Vagina (tissue), 2 donors: ENCODE results near the gene RANBP17. TPM values are rescaled to one million over a fixed set of nuclear protein-coding genes. Genes with fewer than 3 reads are reported as not detected.

ENCODE experiments used
- DNase-seq, 2 donors: peaks; one replicate each; pipeline ENCODE4 v3.0.0-alpha.2; 2017; ENCODE audit errors: extremely low spot score in 2 of 2
- H3K27ac ChIP-seq: fragments of 200-600 bp; sonication (generic); one replicate; pipeline ENCODE4 v1.5.1; 2019
- H3K27me3 ChIP-seq: fragments of 200-600 bp; sonication (generic); one replicate; pipeline ENCODE4 v1.5.1; 2019
- H3K36me3 ChIP-seq, 2 donors: fragments of 200-600 bp; sonication (generic); one replicate each; pipeline ENCODE4 v1.5.1; 2017 to 2019
- H3K4me1 ChIP-seq: fragments of 200-600 bp; sonication (generic); one replicate; pipeline ENCODE4 v1.5.1; 2019
- H3K4me3 ChIP-seq, 2 donors: fragments of 200-600 bp; sonication (generic); 1 replicate in 1 of 2; 2 replicates in 1 of 2; pipeline ENCODE4 v1.5.1; 2016 to 2019
- H3K9me3 ChIP-seq: fragments of 200-600 bp; sonication (generic); one replicate; pipeline ENCODE4 v1.5.1; 2019
- POLR2A ChIP-seq, 2 donors: fragments of 450-650 bp; IDR thresholded peaks; one replicate each; pipeline ENCODE4 v1.6.1; 2017; ENCODE audit warnings: antibody characterized with exemption in 2 of 2, mild to moderate bottlenecking in 2 of 2, moderate library complexity in 2 of 2
- POLR2AphosphoS5 ChIP-seq, 2 donors: sonication (generic); formaldehyde crosslinking; IDR thresholded peaks; one replicate each; pipeline ENCODE4 v1.9.0; 2017; ENCODE audit warnings: antibody characterized with exemption in 2 of 2, mild to moderate bottlenecking in 2 of 2, low read depth in 1 of 2; ENCODE audit not compliant: insufficient read depth in 1 of 2
- intact Hi-C: fragments of 100-400 bp; cut with DNase I; formaldehyde crosslinking; loops from one replicate; pipeline ENCODE4 v1.15.1; 2023
- total RNA-seq: library from RNA; depleted of rRNA; stranded (reverse); fragments of >200 nt; gene quantifications from one replicate; pipeline ENCODE4 v1.2.3, GENCODE V29; 2016
- TF ChIP-seq, protein P1 (sequence below), 3 experiments: fragments of 450-650 bp in 2 of 3; fragments of 200-600 bp in 1 of 3; sonication (generic) in 1 of 3; IDR thresholded peaks; one replicate each; pipeline ENCODE4 v1.5.1; 2017 to 2019; ENCODE audit warnings: antibody characterized with exemption in 3 of 3, mild to moderate bottlenecking in 2 of 3, moderate library complexity in 2 of 3

The RANBP17 gene
- total RNA-seq, 1 donor from 2014 or later = 5.4 TPM

DNA sequence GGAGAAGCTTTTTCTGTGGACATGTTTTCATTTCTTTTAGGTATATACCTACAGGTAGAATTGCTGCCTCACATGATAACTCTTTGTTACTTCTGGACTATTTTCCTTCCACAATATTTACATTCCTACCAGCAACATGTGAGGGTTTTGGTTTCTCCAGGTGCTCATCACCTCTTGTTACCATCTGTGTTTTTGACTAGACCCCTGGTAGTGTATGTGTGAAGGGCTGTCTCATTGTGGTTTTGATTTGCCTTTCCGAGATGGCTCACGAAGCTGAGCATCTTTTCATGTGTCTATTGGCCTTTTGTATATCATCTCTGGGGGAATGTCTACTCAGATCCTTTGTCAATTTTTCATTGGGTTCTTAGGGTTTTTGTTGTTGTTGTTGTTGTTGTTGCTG is 17.2 kb upstream of the RANBP17 start:
- Histone ChIP-seq H3K4me1 (no peaks in the 10 kb centered on the region), H3K27ac (no peak overlapping the region), H3K9me3 (no peaks in the 10 kb centered on the region), H3K36me3 (no peaks in the 10 kb centered on the region), H3K4me3 (no peak overlapping the region), H3K27me3 (no peaks in the 10 kb centered on the region)
- no peak for DNase-seq
- intact Hi-C loops = no loop called here
- TF ChIP-seq POLR2A (IDR thresholded peaks at IDR 0.05) = no peak
- TF ChIP-seq, protein P1, sequence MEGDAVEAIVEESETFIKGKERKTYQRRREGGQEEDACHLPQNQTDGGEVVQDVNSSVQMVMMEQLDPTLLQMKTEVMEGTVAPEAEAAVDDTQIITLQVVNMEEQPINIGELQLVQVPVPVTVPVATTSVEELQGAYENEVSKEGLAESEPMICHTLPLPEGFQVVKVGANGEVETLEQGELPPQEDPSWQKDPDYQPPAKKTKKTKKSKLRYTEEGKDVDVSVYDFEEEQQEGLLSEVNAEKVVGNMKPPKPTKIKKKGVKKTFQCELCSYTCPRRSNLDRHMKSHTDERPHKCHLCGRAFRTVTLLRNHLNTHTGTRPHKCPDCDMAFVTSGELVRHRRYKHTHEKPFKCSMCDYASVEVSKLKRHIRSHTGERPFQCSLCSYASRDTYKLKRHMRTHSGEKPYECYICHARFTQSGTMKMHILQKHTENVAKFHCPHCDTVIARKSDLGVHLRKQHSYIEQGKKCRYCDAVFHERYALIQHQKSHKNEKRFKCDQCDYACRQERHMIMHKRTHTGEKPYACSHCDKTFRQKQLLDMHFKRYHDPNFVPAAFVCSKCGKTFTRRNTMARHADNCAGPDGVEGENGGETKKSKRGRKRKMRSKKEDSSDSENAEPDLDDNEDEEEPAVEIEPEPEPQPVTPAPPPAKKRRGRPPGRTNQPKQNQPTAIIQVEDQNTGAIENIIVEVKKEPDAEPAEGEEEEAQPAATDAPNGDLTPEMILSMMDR (IDR thresholded peaks at IDR 0.05) = no peak
- no peak for TF ChIP-seq POLR2AphosphoS5 (IDR thresholded peaks at IDR 0.05; ENCODE audit: insufficient read depth in 1 of 2, low read depth in 1 of 2)

GRCh38 chr5:170846416-170846815 is 15.4 kb upstream of the RANBP17 start:
- DNase-seq = no peak
- no peaks in the 10 kb centered on the region for H3K4me1 ChIP-seq
- H3K9me3 ChIP-seq = no peaks in the 10 kb centered on the region
- intact Hi-C loops = no loop called here
- H3K36me3 ChIP-seq = no peaks in the 10 kb centered on the region
- no peak overlapping the region for H3K27ac ChIP-seq
- H3K4me3 ChIP-seq = no peak overlapping the region
- no peaks in the 10 kb centered on the region for H3K27me3 ChIP-seq
- TF ChIP-seq POLR2A (IDR thresholded peaks at IDR 0.05) (no peak), POLR2AphosphoS5 (IDR thresholded peaks at IDR 0.05; ENCODE audit: insufficient read depth in 1 of 2, low read depth in 1 of 2) (no peak)
- TF ChIP-seq, protein P1 (IDR thresholded peaks at IDR 0.05) = no peak

DNA sequence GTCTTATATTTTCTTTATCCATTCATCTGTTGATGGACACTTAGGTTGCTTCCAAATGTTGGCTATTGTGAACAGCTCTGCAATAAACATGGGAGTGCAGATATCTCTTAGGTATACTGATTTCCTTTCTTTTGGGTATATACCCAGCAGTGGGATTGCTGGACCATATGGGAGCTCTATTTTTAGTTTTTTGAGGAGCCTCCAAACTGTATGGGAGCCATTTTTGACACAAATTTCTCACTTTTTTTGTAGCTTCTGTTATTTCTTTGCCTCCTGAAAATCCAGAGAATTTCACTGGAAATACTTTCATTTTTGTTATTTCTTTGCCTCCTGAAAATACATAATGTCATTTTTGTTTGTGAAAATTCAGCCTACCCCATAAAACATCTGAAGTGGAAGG is 15.0 kb upstream of the RANBP17 start:
- no peak for DNase-seq
- H3K4me1 ChIP-seq = no peaks in the 10 kb centered on the region
- no peak overlapping the region for H3K27ac ChIP-seq
- H3K27me3 ChIP-seq = no peaks in the 10 kb centered on the region
- no peaks in the 10 kb centered on the region for H3K9me3 ChIP-seq
- no peak for TF ChIP-seq POLR2AphosphoS5 (IDR thresholded peaks at IDR 0.05; ENCODE audit: insufficient read depth in 1 of 2, low read depth in 1 of 2)
- TF ChIP-seq, protein P1 (IDR thresholded peaks at IDR 0.05) = no peak
- TF ChIP-seq POLR2A (IDR thresholded peaks at IDR 0.05) = no peak
- H3K36me3 ChIP-seq = no peaks in the 10 kb centered on the region
- intact Hi-C loops = no loop called here
- H3K4me3 ChIP-seq = no peak overlapping the region

- no peaks in the 10 kb centered on the region for H3K36me3 ChIP-seq
- no peaks in the 10 kb centered on the region for H3K27me3 ChIP-seq
- H3K4me3 ChIP-seq = no peak overlapping the region
- TF ChIP-seq, protein P1 (IDR thresholded peaks at IDR 0.05) = no peak
- TF ChIP-seq POLR2A (IDR thresholded peaks at IDR 0.05) (no peak), POLR2AphosphoS5 (IDR thresholded peaks at IDR 0.05; ENCODE audit: insufficient read depth in 1 of 2, low read depth in 1 of 2) (no peak)
- no peak overlapping the region for H3K27ac ChIP-seq
- DNase-seq = no peak
- intact Hi-C loops = no loop called here
- H3K4me1 ChIP-seq = no peaks in the 10 kb centered on the region
- no peaks in the 10 kb centered on the region for H3K9me3 ChIP-seq
These were observed 13.8 kb upstream of the RANBP17 start for GRCh38 chr5:170848033-170848432.

DNA sequence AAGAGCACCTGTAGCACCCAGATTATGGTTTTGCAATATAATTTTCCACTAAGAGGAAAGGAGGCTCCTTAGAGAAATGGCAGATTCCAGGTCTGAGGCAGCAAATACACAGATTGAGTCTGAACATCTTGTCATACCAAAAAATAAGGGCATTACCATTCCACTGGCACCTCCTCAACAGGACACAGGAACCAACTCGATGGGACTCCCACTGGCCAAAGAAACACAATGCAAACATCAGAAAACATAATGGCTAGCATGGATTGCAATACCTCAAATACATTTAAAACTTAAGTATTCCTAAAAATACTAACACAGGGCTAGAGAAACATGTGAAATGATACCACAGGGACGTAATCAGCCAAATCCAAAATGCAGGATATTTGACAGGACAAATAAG is 12.4 kb upstream of the RANBP17 start:
- Histone ChIP-seq H3K27me3 (no peaks in the 10 kb centered on the region), H3K4me1 (no peaks in the 10 kb centered on the region), H3K9me3 (no peaks in the 10 kb centered on the region), H3K4me3 (no peak overlapping the region), H3K36me3 (no peaks in the 10 kb centered on the region), H3K27ac (no peak overlapping the region)
- DNase-seq = no peak
- TF ChIP-seq POLR2AphosphoS5 (IDR thresholded peaks at IDR 0.05; ENCODE audit: insufficient read depth in 1 of 2, low read depth in 1 of 2) (no peak), POLR2A (IDR thresholded peaks at IDR 0.05) (no peak)
- TF ChIP-seq, protein P1 (IDR thresholded peaks at IDR 0.05) = no peak
- intact Hi-C loops = no loop called here
